Measurements from ENCODE around the gene GALNT13. TPM values are rescaled to one million over a fixed set of nuclear protein-coding genes. Genes with fewer than 3 reads are reported as not detected.

GALNT13 gene
- 1 to 10 TPM in 1 of 2 donors, under 1 TPM in 1; 0.33 to 5.7 TPM for total RNA-seq

DNA sequence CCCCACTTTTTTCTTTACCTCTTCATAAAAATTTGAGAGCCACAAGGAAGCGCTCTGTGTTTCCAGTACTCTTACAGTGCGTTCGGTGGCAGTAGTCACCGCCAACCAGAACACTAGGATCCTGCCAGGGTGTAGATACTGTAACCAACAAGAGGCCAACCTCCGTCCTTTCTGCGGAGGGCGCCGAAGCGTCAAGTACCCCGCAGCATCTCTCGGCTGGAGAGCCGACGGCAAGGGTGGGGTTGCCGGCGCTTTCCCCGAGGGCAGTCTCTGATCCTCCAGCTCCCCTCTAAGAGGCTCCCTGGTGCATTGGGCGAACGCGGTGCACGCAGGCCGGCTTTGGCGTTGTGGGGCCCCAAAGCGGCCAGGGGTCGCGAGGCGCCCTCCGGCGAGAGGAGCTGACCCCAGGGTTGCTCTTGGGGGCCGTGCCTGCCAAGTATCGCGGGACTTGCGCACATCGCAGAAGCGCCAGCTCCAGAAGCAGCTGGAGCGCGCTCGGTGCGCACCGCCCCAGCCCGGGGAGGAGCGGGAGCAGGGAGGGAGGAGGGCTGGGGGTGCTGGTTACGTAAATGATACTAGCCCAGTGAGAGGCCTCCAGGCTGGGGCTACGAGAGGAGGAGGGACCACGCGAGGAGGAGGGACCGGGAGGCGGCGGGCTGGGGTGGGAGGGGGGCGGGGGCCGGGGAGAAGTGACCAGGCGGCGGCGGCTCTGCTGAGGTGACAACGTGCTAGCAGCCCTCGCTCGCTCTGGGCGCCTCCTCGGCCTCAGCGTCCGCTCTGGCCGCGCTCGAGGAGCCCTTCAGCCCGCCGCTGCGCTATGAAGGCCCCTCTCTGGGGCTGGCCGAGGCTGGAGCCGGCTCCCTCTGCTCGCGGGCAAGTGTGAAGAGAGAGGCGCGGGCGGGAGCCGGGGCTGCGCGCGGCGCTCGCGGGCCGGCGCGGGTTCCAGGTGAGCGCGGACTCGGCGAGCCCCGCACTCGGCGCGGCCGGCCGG lies at the start of gene GALNT13:
GALNT13 (plus strand) TSS at position 692 of the 991 bp plus-strand sequence.
- Histone ChIP-seq H3K36me3 (replicated peaks in 1 of 2; ENCODE audit: insufficient read depth in 1 of 2, low read depth in 2 of 2) (no peaks in the 10 kb centered on the region), H3K27me3 (no peaks in the 10 kb centered on the region), H3K4me1 (peaks cover 5% of the 10 kb centered on the region), H3K9me3 (no peaks in the 10 kb centered on the region), H3K27ac (no peak within 1 kb of the TSS), H3K4me3 (peak within 1 kb of the TSS in 1 of 2 donors; percentile 22)
- WGBS, 2 donors, result 2 to 6% methylated on average over 6 to 82 of the region's 93 CpGs
- intact Hi-C loops (cut with DNase I), result no loop called here
- ATAC-seq (peak; percentile 77), DNase-seq (peak; percentile 26 to 80 (median 60))
- TF ChIP-seq POLR2A (IDR thresholded peaks at IDR 0.05), result peak in 1 of 3 donors; percentile 26
- TF ChIP-seq, protein P1, sequence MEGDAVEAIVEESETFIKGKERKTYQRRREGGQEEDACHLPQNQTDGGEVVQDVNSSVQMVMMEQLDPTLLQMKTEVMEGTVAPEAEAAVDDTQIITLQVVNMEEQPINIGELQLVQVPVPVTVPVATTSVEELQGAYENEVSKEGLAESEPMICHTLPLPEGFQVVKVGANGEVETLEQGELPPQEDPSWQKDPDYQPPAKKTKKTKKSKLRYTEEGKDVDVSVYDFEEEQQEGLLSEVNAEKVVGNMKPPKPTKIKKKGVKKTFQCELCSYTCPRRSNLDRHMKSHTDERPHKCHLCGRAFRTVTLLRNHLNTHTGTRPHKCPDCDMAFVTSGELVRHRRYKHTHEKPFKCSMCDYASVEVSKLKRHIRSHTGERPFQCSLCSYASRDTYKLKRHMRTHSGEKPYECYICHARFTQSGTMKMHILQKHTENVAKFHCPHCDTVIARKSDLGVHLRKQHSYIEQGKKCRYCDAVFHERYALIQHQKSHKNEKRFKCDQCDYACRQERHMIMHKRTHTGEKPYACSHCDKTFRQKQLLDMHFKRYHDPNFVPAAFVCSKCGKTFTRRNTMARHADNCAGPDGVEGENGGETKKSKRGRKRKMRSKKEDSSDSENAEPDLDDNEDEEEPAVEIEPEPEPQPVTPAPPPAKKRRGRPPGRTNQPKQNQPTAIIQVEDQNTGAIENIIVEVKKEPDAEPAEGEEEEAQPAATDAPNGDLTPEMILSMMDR (IDR thresholded peaks at IDR 0.05), result no peak

DNA sequence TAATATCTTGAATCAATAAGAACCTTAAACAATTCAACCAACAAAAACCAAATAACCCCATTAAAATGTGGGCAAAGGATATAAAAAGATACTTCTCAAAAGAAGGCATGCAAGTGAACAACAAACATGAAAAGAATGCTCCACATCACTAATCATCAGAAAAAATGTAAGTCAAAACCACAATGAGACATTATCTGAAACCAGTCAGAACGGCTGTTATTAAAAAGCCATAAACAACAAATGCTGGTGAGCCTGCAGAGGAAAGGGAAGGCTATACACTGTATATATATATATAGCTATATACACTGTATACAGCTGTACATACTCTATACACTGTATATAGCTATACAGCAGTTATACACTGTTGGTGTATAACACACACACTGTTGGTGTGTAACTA lies 47.8 kb upstream of the GALNT13 start:
- 31% methylated on average over 1 of the region's 1 CpG for WGBS, 2 donors

DNA sequence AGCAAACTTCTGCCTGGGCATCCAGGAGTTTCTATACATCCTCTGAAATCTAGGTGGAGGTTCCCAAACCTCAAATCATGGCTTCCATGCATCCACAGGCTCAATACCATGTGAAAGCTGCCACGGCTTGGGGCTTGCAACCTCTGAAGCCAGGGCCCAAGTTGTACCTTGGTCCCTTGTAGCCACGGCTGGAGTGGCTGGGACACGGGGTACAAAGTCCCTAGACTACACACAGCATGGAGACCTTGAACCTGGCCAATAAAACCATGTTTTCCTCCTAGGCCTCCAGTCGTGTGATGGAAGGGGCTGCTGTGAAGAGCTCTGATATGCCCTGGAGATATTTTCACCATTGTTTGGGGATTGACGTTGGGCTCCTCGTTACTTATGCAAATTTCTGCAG lies 43.4 kb upstream of the GALNT13 start:
- DNase-seq (no peak), ATAC-seq (no peak)
- Histone ChIP-seq H3K4me1 (no peaks in the 10 kb centered on the region), H3K4me3 (no peak overlapping the region), H3K27me3 (no peaks in the 10 kb centered on the region), H3K9me3 (no peaks in the 10 kb centered on the region), H3K36me3 (replicated peaks in 1 of 2; ENCODE audit: insufficient read depth in 1 of 2, low read depth in 2 of 2) (no peaks in the 10 kb centered on the region), H3K27ac (no peak overlapping the region)
- TF ChIP-seq, protein P1 (IDR thresholded peaks at IDR 0.05), result no peak
- no peak for TF ChIP-seq POLR2A (IDR thresholded peaks at IDR 0.05)
- 49 to 50% methylated on average over 6 of the region's 6 CpGs for WGBS, 2 donors
- intact Hi-C loops (cut with DNase I), result no loop called here

More for the DNA sequence above, 47.8 kb upstream of the GALNT13 start:
- TF ChIP-seq POLR2A (IDR thresholded peaks at IDR 0.05), result no peak
- TF ChIP-seq, protein P1 (IDR thresholded peaks at IDR 0.05), result no peak
- intact Hi-C loops (cut with DNase I), result no loop called here
- Histone ChIP-seq H3K27me3 (no peaks in the 10 kb centered on the region), H3K9me3 (no peaks in the 10 kb centered on the region), H3K4me3 (no peak overlapping the region), H3K36me3 (replicated peaks in 1 of 2; ENCODE audit: insufficient read depth in 1 of 2, low read depth in 2 of 2) (no peaks in the 10 kb centered on the region), H3K27ac (no peak overlapping the region), H3K4me1 (no peaks in the 10 kb centered on the region)
- no peak for DNase-seq
- no peak for ATAC-seq

DNA sequence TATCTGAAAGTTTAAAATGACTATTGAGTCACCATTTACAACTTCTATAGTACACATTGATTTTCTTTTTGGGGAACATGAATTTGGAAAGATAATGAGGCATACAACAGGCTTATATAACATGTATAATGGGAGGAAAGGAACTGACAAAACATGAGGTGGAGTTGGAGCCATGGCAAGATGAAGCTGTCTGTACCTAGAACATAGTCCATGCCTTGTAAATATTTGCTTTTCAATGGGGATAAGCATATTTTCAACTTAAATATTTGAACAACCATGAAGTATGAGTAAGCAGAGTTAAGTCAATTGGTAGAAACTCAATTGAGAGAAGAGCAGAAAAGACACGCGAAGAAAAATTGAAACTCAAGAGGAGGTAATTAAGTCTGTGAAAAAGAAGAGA lies 37.1 kb upstream of the GALNT13 start:
- Histone ChIP-seq H3K36me3 (replicated peaks in 1 of 2; ENCODE audit: insufficient read depth in 1 of 2, low read depth in 2 of 2) (no peaks in the 10 kb centered on the region), H3K27me3 (no peaks in the 10 kb centered on the region), H3K4me3 (no peak overlapping the region), H3K27ac (no peak overlapping the region), H3K4me1 (no peaks in the 10 kb centered on the region), H3K9me3 (no peaks in the 10 kb centered on the region)
- WGBS, 2 donors, result 48 to 57% methylated on average over 2 of the region's 2 CpGs
- ATAC-seq (no peak), DNase-seq (no peak)
- TF ChIP-seq, protein P1 (IDR thresholded peaks at IDR 0.05), result no peak
- no peak for TF ChIP-seq POLR2A (IDR thresholded peaks at IDR 0.05)
- intact Hi-C loops (cut with DNase I), result no loop called here
